NCI-H1930 (cell line): ENCODE data around the gene MAFG.

Source experiments
- DNase-seq, 2 experiments: peaks; one replicate each; lab custom pipeline; 2025; lab: John Stamatoyannopoulos, UW

MAFG gene

DNA sequence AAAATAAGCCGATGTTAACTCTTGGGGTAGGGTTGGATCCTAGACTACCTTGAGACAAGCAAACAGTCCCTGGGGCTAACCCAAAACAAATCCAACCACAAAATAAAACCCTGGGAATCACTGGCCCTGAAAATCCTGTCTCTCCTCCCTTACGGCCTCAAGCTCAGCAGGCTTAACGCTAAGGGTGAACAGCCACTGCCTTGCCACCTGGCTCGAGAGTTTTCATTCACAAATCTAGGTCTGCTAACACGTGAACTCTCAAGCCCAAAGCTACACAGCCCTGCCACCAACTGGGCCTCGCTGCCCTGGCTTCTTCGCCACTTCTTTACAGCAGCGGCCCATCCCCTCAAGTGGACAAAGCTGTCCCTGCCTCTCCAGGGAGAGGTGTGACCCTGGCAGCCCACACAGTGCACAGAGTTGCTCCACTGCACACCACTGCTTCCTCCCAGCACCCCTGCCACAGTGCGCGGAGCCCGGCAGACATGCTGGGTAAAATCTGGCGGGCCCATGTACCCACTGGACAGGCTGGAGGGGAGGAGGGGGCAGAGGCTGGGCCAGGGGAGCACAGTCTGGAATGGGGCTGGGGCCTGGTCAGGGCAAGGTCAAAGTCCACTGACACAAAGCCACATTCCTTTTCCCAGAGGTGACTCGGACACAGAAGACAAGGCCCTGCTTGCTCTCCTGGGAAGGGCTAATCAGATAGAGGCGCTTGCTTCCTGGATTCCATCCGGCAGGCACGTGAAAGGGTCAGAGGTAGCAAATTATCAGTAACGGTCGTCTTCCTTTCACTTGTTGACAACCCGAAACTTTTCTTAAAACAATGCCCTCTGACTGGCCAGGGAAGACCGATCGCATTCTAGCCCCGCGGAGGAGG is 17.3 kb downstream of the MAFG start:
- DNase-seq: no peak

DNA sequence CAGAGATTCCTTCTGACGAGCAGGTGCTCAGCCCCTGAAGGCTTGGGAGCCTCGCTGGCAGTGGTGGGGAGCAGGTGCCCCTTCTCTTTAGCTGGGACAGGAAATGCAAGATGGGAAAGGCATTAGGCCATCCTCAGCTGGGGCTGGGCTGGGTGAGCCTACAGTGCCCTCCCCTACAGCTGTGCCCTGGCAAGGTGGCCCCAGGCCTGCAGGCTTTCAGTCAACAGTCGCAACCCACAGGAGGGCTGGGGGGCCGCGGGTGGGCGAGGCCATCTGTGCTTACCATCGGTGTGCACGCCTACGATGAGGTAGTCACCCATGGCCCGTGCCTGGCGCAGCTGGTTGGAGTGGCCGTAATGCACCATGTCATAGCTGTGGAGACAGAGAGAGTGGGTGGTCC is 18.3 kb downstream of the MAFG start:
- DNase-seq: no peak

DNA sequence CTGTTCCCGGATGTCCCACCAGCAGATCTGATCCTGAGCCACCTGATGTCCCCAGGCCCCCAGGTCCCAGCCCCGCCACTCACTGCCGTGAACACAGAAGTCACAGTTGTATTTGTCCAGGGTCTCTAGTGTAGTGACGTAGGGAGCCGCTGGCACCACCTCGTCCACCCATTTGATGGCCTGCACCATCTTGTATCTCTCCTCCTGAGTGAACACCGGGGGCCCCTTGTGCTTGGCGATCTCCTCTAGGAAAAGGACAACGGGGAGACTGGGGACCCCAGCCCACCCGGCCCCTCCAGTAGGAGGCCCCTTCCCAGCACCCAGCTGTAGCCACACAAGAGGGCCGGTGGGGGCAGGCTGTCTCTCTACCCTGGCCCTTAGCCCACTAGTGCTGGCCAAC is 18.7 kb downstream of the MAFG start:
- no peak for DNase-seq

DNA sequence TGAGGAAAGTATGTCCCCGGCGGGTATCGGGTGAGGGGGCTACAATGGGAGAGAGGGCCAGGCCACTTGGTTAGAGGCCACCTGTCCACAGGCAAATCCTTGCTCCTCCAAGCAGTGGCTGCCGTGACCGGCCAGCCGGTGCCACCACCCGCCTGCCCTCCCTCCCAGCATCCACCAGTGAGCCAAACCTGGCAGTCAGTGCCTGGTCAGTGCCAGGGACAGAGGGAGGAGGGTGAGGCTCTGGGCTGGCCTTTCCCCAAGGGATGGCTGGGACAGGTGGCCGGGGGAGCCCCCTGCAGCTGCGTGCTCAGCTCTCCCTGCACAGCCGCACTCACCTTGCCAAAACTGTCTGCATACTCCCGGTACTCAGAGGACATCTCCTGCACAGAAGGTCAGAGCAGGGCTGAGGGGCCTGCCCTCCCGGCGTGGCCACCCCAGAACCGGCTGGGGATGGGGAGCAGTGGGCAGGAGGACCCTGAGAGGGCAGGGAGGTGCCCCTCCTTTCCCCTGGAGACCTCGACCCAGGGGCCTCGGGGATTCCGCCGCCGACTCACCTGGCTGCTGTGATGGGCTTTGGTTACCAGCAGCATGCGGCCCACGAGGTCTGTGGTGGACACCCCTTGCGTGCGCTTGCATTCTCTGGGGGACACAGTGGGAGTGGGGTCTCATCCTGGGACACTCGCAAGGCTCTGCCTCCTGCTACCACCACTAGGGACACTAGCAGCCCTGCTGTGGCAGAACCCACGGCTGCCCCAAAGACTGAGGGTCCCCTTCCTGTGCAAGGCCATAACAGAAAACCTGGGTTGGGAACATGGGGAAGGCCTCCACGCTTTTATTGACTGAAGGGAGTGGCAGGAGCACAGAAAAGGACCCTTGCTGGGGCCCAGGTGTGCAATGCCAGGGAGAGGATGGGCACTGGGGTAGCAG is 20.1 kb downstream of the MAFG start:
- no peak for DNase-seq

DNA sequence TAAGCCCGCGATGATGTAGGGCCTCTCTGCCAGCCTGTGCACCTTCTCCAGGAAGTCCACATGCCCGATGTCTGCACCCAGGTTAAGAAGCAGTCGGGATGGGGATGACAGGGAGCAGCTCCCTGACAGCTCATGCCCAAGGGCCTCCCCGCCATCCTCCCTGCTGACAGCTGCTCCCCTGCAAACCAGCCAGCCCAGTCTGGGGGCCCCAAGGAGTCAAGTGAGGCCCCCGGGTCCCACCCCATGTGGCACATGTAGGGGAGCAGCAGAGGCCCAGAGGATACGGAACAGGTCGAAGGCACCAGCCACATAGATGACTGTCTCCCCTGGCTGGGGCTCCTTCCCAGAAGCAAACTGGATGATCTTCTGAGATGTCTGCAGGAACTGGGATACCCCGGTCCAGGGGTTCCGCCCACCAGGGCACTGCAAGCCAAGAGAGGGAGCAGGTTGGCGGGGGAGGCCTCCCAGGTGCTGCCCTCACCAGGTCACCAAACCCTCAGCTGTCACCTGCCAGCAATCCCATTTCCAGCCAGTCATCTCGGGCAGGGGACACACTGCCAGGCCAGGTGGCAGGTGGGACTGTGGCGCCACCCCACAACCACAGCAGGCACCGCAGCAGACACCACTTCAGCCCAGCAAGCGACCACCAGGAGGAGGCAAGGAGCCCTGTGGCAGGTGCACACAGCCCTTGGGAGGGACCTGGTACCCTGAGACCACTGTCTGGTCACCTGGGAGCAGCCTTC is 20.9 kb downstream of the MAFG start:
- DNase-seq: no peak

DNA sequence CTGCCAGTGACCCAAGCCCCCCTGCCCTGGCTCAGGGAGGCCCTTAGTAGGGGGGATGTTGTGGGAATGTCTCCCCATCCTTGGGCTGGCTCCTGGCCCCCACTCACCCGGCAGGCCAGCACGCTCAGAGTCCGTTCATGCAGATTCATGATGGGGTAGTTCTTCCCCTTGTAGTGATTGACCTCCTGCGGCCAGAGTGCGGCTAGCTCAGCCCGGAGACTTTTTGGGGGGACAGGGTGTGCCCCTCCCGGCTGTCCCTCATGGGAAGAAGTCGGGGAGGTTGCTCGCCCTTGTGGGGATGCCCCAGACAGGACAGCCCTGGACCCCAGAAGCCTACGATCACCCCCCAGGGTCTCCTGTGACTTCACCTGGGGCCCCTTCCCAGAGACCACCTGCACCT is 21.5 kb downstream of the MAFG start:
- no peak for DNase-seq

DNA sequence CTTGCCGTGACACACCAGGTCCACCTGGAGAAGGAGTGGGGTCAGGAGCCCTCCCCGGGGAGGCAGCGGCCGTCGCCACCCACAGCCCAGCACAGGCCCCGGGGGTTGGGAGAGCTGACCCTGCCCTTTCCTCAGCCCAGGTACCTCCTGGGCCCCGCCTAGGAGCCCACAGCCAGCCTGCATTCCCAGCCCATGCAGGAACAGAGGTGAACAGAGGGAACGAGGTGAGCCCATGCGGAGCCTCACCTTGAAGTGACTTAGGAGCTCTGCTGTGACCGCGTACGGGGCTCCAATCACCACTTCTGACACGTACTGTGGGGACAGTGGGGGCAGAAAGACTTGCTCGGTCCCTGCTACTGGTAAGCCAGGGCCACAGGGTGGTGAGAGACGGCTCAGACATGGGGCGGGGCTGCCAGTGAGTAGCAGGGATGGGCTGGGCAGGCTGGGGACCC is 22.1 kb downstream of the MAFG start:
- no peak for DNase-seq

DNA sequence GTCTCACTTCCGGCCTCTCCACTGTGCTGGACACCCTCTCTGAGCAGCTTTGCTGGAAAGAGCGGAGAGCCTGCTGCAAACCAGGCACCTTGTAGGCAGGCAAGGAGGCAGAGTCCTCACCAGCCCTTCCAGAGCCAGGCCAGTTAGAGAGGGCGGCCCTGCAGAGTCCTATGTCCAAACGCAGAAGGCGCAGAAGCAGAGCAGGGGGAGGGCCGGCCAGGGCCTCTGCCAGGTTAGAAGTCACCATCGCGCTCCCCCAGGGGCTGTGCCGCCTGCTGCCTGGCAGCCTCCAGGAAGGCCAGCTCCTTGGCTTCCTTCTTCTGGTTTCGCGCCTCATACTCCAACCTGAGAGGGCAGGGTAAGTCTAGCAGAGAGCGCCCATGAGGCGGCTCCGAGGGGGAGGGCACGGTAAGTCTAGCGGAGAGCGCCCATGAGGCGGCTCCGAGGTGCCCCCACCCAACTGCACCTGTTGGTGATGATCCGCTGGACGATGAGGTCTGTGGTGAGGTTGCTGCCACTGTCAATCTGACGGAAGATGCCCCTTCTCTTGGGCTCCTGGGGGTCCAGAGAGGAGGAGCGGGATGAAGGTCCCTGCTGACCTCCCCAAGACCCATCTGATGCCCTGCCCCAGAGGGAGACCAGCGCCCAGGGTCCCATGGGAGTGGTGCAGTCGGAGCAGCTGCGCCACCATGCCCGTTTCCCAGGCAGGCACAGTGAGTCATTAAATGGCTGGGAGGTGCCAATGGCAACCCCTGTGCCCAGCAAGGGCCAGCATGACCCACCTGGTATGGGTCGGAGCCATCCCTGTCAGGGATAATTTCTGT is 22.7 kb downstream of the MAFG start:
- DNase-seq: no peak

DNA sequence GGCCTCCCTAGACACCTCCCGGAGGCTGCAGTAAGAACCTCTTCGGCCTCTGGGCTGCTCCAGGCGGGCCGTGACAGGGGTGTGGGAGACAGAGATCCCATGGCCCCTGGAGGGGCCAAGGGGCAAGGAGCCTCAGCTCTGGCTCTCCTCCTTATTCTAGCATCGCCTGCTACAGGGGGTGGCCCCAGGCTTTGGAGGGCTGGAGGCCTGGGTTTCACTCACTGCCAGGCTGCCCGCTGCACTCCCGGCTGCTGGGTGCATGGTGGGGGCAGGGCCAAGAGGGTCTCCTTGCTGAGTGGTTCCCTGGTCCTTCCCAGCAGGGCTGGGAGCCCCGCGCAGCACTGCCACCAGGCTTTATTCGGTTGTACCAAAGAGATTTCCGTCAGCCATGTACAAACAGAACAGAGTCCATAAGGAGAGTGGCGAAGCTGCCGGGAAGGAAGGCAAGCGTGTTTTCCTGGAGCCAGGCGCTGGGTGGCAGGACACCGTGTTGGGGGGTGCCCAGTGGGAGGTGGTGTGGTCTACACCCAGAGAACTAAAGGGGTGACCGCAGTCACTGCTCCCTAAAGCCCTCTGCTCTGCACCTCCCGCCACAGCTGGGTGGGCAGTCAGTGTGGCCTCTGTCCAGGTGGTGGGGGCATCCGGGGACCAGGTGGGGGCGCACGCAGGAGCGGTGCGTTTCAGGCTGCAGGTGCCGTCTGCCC is 23.5 kb downstream of the MAFG start:
- DNase-seq: no peak

DNA sequence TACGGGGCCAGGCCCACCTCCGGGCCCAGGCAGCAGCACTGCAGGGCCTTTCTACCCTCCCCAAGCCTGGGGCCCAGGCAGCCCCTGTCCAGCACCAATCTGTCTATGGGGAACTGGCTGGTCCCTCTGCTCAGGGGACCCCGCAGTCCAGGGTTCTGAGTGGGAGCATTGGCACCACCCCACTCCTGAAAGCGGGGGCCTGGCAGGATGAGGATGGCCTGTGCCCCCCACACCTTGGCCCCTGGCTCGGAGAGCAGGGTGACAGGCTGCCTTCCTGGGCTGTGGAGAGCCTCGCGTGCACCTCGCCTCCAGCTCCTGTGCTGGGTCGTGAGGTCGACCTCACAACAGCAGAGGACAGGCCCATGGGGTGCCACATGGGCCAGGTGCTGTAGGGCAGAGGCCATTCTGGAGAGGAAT is 24.1 kb downstream of the MAFG start:
- DNase-seq: no peak

DNA sequence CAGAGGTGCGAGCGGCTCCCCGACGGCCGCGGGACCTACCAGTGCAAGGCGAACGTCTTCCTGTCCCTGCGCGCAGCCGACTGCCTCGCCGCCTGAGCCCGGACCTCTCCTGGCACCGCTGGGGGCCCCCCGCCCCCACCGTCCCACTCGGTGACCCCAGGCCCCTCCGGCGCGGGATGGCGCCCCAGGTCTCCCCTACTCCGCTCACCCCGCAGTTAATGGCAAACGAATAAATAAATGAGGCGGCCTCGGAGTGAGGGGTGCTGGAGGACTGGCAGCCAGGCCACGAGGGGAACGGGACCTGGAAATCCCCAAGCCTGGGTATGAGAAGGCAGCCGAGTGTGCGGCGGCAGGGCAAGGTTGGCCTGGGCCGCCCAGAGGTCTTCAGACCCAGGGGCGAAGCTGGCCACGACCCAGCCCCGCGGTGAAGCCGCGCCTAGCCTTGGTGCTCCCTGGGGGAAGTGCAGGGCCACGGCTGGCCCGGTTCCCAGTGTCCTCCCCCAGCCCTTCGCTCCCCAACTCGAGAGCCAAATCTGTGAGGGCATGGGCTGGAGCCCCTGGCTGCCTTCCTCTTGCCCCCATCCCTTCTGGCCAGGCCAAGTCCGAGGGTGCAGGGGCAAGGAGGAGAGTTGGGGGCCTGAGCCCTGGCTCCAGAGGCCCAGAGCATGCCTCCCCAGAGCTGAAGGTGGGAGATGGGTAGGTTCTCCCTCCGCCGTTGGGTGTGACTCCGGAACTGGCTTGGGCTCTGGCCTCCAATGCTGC is 24.7 kb downstream of the MAFG start:
- no peak for DNase-seq

DNA sequence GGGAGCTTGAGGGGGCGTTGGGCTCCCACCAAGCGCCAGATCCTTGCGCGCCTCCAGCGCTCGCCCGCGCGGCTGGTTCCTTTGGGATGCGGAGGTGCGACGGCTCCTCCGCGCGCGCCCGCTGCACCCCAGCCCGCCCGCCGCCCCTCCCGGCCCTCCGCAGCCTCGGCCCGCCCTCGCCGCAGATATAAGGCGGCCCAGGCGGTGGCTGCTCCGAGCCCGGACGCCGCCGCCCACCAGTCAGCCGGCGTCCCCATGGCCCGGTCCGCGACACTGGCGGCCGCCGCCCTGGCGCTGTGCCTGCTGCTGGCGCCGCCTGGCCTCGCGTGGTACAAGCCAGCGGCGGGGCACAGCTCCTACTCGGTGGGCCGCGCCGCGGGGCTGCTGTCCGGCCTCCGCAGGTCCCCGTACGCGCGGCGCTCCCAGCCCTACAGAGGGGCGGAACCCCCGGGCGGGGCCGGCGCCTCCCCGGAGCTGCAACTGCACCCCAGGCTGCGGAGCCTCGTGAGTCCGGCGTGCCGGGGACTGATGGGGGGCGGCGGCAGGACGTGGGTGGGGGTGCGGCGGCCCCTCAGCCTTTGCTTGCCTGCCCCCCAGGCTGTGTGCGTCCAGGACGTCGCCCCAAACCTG is 25.4 kb downstream of the MAFG start, which contains the start of gene NPB:
TSS of gene NPB (plus strand) at position 216 of the 630 bp plus-strand sequence. CDS start at position 256, 40 bp downstream.
- no peak for DNase-seq

DNA sequence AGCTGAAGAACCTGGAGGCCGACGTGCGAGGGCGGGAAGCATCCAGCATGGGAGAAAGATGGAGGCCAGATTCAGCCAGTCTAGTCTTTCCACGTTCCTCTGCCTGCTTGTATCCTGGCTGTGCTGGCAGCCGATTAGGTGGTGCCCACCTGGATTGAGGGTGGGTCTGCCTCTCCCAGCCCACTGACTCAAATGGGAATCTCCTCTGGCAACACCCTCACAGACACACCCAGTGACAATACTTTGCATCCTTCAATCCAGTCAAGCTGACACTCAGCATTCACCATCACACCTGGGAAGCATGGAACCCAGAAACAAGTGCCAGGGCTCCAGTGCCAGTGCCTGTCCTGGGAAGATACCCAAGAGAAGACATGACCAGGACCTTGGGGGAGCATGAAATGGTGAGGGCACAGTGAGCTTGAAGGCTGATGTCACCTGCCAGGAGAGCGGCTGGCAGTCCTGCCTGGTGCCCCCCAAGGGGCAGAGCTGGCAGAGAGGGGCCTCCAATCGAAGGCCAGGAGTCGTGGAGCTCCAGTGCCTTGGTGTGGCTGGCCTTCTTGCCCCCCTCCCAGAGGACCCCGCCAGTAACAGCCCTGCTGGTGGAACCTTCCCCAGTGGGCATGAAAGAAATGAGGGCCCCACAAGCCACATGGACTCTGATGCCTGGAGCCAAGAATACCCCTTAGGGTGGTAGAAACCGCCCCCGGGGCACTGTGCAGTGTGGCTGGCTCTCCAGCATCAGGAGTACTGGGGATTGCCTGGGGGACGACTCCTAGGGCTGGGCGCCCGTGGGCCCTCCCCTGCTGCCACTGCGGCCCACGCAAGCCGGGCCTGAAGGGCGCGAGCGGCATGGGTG is 26.1 kb downstream of the MAFG start:
- DNase-seq: no peak

DNA sequence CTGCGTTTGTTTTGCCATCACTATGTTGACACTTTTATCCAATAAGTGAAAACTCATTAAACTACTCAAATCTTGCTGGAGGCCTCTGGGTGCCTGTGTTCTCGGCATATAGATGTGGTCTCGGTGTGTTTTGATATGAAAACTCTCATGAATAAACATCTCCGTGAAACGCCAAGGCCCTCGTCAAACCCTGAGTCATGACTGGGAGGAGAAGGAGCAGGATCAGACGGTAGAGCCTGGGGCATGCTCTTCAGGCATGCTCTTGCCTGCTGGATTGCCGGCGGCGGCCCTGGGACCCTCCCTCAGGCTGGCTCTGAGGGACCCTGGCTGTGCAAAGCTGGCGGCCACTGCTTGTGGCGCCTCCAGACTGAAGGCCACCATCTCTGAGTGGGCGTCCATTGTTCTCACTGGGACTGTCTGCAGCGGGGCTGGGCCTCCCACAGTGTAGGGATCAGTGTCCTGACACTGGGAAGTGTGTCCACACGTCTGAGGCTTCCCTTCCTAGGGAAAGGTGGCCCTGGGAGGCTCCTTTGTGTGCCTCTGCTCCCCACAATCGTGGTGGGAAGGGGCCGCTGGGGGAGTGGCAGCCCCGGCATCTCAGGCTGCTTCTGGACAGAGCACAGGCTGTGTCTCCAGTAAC is 27.2 kb downstream of the MAFG start:
- DNase-seq: no peak

DNA sequence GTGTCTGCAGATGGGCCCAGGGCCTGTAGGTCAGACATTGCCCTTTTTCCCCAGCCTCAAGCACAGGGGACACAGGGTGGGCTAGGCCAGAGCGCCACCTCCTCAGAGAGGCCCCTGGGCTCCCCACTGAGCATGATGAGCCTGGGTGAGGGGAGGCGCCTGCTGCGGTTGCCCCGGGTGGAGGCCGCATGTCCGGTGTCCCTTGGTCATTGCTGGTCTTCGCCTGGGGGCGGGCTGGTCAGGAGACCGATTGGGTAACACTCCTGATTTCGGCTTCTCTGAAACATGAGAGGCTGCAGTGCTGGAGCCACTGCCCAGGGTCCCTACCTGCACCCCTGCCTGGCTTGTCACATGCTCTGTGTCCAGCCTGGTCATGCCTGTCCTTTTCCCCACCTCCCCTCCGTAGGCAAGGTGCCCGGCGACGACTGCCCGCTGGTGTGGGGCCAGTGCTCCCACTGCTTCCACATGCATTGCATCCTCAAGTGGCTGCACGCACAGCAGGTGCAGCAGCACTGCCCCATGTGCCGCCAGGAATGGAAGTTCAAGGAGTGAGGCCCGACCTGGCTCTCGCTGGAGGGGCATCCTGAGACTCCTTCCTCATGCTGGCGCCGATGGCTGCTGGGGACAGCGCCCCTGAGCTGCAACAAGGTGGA is 27.9 kb downstream of the MAFG start:
- DNase-seq: no peak

DNA sequence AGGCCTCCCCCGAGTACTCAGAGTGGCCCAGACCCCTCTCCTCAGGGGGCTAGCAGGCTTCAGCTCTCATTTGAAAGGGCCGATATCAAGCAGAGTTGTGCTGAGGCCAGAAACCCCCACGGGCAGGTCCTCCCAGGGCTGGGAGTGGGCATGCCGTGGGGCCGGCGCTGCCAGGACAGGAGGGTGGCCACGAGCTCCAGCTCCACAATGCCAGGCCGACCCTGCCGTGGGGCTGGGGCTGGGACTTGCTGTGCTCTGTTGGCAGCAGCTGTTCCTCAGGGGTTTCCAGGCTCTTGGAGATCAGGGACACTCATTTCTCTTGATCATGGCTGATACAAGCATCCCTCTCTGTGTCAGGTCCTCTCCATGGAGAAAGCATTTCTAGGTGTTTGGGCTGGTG is 28.6 kb downstream of the MAFG start:
- no peak for DNase-seq
